NCI-H748 (cell line): ENCODE results near the gene PLIN4.

Source experiments
- DNase-seq: peaks from one replicate; lab custom pipeline; 2025; ENCODE audit not compliant: unreplicated experiment; lab: John Stamatoyannopoulos, UW

Gene PLIN4

DNA sequence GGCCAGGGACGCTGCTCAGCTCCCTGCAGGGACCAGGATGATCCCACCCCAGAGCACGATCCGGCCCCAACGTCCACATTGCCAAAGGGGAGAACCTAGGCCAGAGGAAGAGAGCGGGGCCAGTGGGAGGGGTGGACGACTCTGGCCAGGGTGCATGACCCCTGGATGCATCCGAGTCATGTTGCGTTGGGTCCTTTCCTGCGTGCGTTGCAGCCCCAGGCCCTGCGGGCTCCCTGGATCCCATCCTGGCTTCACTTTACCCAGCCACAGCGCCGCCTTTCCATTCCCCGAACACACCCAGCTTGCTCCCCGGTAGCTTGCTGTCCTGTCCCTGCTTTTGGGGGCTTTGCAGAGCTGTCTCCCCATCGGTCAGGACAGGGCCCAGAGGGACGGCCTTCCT, 10.5 kb downstream of the PLIN4 start:
- no peak for DNase-seq

DNA sequence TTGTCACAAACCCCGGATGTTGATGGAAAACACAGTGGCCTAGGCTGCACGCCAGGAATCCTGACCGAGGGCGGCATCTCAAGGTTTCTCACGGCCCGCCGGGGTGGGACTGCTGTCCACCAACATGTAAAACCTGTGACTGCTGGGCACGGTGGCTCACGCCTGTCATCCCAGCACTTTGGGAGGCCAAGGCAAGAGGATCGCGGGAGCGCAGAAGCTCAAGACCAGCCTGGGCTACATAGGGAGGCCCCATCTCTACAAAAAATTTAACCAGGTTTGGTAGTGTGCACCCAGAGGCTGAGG, 11.2 kb downstream of the PLIN4 start:
- DNase-seq: no peak

GRCh38 chr19:4506449-4507149, 11.7 kb downstream of the PLIN4 start:
- DNase-seq: no peak

DNA sequence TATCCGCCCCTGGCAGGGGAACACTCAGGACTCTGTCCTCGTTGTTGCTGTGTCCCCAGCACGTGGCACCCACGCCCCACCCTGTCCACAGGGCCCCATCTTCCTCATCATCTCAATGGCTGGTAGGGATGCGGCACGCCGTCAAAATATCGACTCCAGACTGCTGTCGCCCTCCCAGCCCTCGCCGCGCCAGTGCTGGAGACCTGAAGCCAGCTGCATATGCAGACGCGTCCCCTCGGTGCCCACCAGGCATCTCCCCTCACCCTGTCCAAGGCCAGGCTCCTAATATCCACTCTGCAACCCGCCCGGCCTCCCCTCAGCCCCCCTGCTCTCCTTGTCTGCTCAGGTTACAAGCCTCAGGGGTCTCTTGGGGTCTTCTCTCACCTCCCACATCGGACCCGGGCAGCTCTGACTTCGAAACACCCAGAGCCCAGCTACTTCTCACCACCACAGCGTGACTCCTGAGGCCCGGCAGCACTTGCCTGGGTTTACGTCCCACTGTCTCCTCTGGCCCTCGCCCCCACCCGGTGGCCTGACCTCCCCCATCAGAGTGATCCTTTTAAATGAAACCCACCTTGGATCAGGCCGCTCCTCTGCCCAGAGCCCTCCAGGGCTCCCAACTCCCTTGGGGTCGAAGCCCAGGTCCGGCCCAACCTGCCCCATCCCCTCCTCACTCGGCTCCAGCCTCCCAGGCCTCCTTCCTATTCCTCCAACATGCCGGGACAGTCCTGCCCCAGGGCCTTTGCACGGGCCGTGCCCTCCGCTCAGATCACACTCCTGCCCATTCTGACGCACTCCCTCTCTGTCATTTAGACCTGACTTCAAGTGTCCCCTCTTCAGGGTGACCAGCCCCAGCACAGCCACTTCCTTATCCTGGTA, 12.5 kb downstream of the PLIN4 start:
- DNase-seq: no peak

DNA sequence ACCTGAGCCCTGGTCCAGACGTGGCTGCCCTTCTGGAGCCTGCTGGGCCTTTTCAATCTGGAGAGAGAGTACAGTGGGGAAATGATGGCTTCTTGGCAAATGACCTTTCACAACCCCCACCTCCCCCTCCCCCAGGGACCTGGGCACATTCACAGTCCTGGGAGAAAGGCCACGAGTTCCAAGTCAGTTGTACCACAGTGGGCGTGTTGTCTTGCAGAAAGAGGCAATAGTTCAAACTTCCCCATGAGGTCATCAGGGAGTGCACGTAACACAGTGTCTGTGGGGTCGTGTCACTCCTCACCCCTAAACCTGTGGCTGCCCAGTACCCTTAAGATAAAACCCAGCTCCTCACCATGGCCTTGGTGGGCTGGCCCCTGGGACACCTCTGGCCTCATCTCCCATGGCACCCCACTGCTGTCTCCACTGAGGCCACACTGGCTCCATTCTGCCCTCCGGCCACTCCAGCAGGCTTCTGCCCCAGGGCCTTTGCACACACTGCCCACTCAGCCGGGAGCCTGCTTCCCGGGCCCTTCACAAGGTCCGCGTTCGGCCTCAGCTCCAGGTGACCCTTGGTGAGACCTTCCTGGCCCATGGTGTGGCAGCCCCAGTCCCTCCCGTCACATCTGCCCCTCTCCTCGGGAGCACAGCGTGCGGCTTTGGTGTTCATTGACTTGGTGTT, 13.3 kb downstream of the PLIN4 start:
- no peak for DNase-seq

DNA sequence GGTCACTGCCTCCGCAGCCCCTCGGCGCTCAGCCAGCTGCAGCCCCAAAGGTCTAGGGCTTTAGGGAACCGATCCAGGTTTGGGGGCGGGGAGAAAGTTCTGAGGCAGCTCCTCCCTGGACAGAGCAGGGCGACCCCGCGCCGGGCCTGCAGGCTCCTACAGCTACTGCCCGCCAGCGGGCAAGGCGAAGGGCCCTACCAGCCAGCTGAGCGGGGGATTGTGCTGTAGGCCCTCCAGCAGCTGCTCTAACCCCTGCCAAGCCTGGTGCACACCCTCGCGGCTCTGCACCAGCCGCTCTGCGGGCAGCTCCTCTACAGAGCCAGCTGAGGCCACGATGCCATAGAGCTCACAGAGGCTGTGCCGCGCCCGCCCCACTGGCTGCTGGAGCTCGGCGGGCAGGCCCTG, 14.0 kb downstream of the PLIN4 start:
- DNase-seq: no peak

DNA sequence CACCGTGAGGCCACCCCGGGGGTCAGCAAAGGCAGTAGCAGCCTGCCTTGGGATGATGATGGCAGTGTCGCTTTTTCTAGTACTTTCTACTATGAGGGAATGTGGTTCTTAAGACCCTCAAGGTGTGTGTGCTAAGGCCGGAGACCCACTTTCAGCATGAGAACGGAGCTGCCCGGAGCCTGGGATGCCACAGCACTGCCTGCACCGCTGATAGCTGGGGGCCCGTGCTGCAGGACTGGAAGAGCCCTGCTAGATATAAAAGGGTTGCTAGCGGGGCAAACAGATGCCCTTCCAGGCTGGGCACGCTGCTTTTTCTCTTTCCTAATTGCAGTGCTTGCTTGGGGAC, 14.5 kb downstream of the PLIN4 start:
- DNase-seq: no peak

GRCh38 chr19:4503132-4503824, 15.0 kb downstream of the PLIN4 start:
- DNase-seq: no peak

GRCh38 chr19:4502282-4503131, 15.8 kb downstream of the PLIN4 start:
- DNase-seq: no peak

DNA sequence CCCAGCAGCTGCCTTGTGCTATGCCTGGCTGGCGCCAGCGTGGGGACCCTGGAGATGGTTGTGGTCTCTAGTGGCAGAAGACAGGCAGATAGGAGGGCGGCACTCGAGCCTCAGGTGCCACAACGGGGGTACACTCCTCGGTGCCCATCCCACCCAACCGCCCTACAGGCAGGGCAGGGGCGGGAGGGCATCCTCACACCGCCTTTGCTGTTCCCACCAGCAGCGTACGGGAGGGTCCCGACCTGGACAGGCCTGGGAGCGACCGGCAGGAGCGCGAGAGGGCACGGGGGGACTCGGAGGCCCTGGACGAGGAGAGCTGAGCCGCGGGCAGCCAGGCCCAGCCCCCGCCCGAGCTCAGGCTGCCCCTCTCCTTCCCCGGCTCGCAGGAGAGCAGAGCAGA, 16.6 kb downstream of the PLIN4 start:
- DNase-seq: no peak

- no peak for DNase-seq
Measured at GRCh38 chr19:4500841-4501591, 17.3 kb downstream of the PLIN4 start.

DNA sequence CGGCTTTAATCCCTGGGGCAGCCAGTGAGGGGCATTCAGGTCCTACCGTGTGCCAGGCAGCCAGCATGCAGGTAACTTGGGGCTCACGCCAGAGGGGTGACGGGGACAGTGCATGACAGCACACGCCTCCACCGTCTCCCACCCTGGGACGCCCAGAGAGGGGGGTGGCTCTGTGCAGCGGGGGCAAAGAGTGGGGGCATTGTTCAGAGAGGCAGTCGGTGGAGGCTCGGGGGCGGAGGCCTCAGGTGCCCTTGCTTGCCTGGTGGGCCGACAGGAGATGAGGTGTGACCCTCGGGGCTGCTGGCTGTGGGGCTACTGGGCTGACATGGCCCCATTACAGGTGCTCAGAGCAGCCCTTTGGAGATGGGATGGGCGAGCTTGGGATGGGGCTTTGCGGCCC, 18.4 kb downstream of the PLIN4 start:
- DNase-seq: no peak

- DNase-seq: no peak
Measured at GRCh38 chr19:4499318-4499717, 19.0 kb downstream of the PLIN4 start.

GRCh38 chr19:4498694-4499093, 19.6 kb downstream of the PLIN4 start:
- DNase-seq: no peak

GRCh38 chr19:4497770-4498389, 20.4 kb downstream of the PLIN4 start:
- no peak for DNase-seq

DNA sequence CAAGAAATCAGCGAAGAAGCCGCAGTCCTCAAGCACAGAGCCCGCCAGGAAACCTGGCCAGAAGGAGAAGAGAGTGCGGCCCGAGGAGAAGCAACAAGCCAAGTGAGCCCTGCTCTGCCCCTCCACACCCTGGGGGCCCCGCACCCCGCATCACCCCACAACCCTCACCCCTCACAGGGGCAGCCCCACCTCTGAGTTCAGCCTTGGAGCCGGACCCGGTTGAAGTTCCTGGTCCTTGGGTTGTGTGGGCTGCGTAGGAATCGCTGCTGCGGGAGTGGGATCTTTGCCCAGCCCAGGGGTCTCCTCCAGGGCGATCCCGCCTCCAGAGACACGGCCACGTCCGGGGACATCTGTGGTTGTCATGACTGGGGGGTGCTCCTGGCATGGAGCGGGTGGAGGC, 22.0 kb downstream of the PLIN4 start:
- no peak for DNase-seq

- DNase-seq: no peak
Measured at GRCh38 chr19:4495471-4495870, 22.8 kb downstream of the PLIN4 start.

GRCh38 chr19:4494691-4495064, 23.6 kb downstream of the PLIN4 start:
- DNase-seq: no peak

GRCh38 chr19:4493929-4494690, 24.2 kb downstream of the PLIN4 start:
- no peak for DNase-seq
